Ishikawa (cell line): ENCODE measurements around the gene SDR9C7.

Source experiments
- CEBPB ChIP-seq: IDR thresholded peaks from 2 replicates; pipeline ENCODE4 v1.6.1; 2012
- CREB1 ChIP-seq: IDR thresholded peaks from 2 replicates; pipeline ENCODE4 v1.6.1; 2012; ENCODE audit warnings: low read depth
- EGR1 ChIP-seq: IDR thresholded peaks from 2 replicates; pipeline ENCODE4 v1.6.1; 2012
- EP300 ChIP-seq: IDR thresholded peaks from 2 replicates; pipeline ENCODE4 v1.6.1; 2012; ENCODE audit warnings: borderline replicate concordance
- FOXM1 ChIP-seq: IDR thresholded peaks from 2 replicates; pipeline ENCODE4 v1.6.1; 2012; ENCODE audit warnings: low read depth, borderline replicate concordance
- NFIC ChIP-seq: IDR thresholded peaks from 2 replicates; pipeline ENCODE4 v1.6.1; 2012
- RAD21 ChIP-seq: IDR thresholded peaks from 2 replicates; pipeline ENCODE4 v1.6.1; 2012; ENCODE audit warnings: low read depth
- TAF1 ChIP-seq: IDR thresholded peaks from 2 replicates; pipeline ENCODE4 v1.6.1; 2012; ENCODE audit warnings: low read depth, mild to moderate bottlenecking
- TCF12 ChIP-seq: IDR thresholded peaks from 2 replicates; pipeline ENCODE4 v1.6.1; 2012; ENCODE audit warnings: low read depth
- TEAD4 ChIP-seq: IDR thresholded peaks from 2 replicates; pipeline ENCODE4 v1.6.1; 2012
- YY1 ChIP-seq: IDR thresholded peaks from 2 replicates; pipeline ENCODE4 v1.6.1; 2012; ENCODE audit warnings: low read depth
- ZBTB7A ChIP-seq: IDR thresholded peaks from 2 replicates; pipeline ENCODE4 v1.6.1; 2012; ENCODE audit warnings: low read depth
- TF ChIP-seq, protein P1 (sequence below): IDR thresholded peaks from 2 replicates; pipeline ENCODE4 v1.6.1; 2012
- TF ChIP-seq, protein P2 (sequence below): IDR thresholded peaks from 2 replicates; pipeline ENCODE4 v1.6.1; 2012; ENCODE audit warnings: low read depth, mild to moderate bottlenecking
- TF ChIP-seq, protein P3 (sequence below): IDR thresholded peaks from 2 replicates; pipeline ENCODE4 v1.6.1; 2012

Gene SDR9C7

DNA sequence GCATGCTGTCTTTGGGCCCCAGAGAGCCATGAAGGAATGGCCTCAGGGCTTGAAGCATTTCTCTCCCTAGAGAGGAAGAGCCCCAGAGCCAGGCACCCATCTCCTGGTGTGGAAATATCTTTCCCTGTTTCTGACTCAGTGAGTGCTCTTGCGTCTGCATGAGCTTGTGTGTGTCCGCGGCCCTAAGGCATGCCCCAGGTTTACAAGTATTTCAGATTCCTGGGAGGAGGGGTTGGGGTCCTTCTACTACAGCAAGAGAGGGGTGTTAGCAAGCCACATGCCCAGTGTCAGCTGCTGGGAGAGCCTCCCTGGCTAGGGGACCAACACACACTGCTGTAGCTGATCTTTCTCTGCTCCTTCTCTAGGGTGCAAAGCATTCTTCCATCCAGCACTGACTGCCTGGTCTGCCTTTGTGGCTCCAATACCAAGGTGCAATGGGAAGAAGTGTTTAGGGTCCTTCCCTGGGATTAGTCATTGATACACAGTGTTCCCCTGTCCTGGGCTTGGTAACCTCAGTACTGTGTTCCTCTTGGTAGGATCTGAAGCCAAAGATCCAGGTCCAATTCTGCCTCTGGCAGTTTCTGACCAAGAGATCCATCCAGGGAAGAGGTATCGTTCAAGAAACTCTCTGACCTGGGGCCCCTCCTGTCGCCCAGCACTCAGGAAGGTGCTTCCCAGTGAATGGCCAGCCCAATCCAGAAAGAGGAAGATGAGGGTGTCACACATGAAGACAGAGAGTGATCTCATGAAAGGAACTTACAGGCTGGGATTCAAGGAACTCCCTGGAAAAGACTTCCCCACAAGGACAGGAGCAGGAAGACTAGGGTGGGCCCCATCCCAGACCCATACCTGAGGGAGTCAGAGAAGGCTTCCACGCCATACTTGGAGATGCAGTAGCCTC lies 20.1 kb upstream of the SDR9C7 start:
- no peak for TF ChIP-seq EGR1
- TF ChIP-seq RAD21 = no peak
- no peak for TF ChIP-seq FOXM1
- no peak for TF ChIP-seq TEAD4
- TF ChIP-seq TAF1 = no peak
- TF ChIP-seq, protein P1, sequence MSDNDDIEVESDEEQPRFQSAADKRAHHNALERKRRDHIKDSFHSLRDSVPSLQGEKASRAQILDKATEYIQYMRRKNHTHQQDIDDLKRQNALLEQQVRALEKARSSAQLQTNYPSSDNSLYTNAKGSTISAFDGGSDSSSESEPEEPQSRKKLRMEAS = no peak
- TF ChIP-seq CEBPB = no peak
- no peak for TF ChIP-seq YY1
- TF ChIP-seq EP300 = no peak
- no peak for TF ChIP-seq TCF12
- TF ChIP-seq CREB1 = no peak
- TF ChIP-seq, protein P2, sequence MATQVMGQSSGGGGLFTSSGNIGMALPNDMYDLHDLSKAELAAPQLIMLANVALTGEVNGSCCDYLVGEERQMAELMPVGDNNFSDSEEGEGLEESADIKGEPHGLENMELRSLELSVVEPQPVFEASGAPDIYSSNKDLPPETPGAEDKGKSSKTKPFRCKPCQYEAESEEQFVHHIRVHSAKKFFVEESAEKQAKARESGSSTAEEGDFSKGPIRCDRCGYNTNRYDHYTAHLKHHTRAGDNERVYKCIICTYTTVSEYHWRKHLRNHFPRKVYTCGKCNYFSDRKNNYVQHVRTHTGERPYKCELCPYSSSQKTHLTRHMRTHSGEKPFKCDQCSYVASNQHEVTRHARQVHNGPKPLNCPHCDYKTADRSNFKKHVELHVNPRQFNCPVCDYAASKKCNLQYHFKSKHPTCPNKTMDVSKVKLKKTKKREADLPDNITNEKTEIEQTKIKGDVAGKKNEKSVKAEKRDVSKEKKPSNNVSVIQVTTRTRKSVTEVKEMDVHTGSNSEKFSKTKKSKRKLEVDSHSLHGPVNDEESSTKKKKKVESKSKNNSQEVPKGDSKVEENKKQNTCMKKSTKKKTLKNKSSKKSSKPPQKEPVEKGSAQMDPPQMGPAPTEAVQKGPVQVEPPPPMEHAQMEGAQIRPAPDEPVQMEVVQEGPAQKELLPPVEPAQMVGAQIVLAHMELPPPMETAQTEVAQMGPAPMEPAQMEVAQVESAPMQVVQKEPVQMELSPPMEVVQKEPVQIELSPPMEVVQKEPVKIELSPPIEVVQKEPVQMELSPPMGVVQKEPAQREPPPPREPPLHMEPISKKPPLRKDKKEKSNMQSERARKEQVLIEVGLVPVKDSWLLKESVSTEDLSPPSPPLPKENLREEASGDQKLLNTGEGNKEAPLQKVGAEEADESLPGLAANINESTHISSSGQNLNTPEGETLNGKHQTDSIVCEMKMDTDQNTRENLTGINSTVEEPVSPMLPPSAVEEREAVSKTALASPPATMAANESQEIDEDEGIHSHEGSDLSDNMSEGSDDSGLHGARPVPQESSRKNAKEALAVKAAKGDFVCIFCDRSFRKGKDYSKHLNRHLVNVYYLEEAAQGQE = no peak
- TF ChIP-seq NFIC = no peak
- TF ChIP-seq, protein P3, sequence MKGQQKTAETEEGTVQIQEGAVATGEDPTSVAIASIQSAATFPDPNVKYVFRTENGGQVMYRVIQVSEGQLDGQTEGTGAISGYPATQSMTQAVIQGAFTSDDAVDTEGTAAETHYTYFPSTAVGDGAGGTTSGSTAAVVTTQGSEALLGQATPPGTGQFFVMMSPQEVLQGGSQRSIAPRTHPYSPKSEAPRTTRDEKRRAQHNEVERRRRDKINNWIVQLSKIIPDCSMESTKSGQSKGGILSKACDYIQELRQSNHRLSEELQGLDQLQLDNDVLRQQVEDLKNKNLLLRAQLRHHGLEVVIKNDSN = no peak
- no peak for TF ChIP-seq ZBTB7A

DNA sequence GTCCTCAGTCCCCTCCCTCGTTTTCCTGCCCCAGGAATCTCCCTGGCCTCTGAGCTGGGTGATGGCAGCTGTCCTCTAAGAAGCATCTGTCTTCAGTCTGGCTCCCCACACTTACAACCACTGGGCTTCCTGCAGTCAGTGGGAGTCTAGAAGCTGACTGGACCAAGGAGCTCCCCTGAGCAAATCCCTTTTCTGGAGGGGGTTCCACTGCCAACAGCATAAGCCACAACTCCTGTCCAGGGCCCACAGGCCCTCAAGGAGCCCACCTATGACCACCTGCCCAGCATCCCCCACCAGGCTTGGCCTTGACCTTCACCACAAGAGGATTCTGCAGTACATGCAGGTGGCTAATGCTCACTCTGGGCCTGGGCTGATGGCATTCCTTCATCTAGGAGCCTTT lies 19.1 kb upstream of the SDR9C7 start:
- TF ChIP-seq, protein P3 = no peak
- TF ChIP-seq CEBPB (no peak), EP300 (no peak), TCF12 (no peak), NFIC (no peak), TAF1 (no peak), CREB1 (no peak), RAD21 (no peak), YY1 (no peak), EGR1 (no peak), FOXM1 (no peak), ZBTB7A (no peak)
- TF ChIP-seq, protein P1 = no peak
- TF ChIP-seq, protein P2 = no peak

DNA sequence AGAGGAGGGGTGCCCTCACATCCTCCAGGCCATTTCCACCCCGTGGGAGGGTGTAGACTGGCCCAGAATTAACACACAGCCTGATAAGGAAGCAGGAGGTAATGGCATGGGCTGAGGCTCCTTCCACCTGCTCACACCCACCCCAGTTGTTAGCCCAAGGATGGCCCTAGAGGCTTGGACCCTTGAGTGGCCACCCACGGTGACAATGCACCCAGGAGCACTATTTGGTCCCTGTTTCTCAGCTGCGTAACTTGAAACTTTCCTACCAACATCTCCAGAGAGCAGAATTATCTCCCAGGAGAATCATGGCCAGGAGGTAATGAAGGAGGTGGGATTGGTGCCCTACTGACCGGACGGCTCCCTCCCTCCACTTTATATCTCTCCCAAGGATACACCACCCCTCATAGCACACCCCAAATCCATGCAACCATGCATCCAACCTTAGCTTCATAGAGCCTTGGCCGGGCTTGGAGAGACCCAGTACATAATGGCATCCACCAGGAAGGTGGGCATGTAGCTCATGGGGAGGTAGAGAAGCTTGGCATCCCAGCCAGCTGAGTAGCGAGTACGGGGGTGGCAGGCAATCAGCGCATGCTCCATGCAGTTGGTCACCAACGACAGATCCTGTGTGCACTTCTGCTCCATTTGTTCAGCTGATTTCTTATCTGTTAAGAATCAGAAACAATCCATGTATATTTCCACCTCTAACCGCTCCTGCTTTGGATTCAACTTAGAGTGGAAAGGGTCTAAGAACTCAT lies 17.6 kb upstream of the SDR9C7 start:
- TF ChIP-seq TCF12 (no peak), EP300 (no peak), TEAD4 (no peak), YY1 (no peak), RAD21 (no peak), FOXM1 (no peak), NFIC (no peak), CREB1 (no peak), CEBPB (no peak)
- TF ChIP-seq, protein P1 = no peak
- TF ChIP-seq, protein P2 = no peak
